GM21447 (cell line): Measurements from ENCODE around the gene RFXANK.
"Not testable (repeated sequence)": the region's sequence is repeated elsewhere in the genome, so short reads cannot be mapped to it uniquely, and the experiment has no call there.

Source experiments
- ATAC-seq: cut with Tn5 transposase; IDR thresholded peaks from one replicate; pipeline ENCODE4 v1.9.1; 2021; ENCODE audit not compliant: unreplicated experiment

Gene RFXANK

DNA sequence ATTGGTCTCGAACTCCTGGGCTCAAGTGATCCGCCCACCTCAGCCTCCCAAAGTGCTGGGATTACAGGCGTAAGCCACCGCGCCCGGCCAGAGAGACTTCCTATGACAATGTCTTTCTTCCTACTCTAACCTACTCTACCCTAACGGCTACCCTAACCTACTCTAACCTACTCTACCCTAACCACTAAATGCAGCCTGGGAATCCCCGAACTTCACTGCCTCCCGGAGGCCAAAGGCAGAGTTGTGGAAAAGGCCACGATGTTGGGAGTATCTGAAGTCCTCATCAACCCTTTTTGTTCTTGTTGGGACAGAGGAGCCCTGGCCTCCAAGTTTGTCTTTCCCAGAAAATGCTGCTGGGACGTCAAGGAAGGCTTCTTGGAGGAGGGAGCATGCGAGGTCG is 12.1 kb downstream of the RFXANK start:
- no peak for ATAC-seq

DNA sequence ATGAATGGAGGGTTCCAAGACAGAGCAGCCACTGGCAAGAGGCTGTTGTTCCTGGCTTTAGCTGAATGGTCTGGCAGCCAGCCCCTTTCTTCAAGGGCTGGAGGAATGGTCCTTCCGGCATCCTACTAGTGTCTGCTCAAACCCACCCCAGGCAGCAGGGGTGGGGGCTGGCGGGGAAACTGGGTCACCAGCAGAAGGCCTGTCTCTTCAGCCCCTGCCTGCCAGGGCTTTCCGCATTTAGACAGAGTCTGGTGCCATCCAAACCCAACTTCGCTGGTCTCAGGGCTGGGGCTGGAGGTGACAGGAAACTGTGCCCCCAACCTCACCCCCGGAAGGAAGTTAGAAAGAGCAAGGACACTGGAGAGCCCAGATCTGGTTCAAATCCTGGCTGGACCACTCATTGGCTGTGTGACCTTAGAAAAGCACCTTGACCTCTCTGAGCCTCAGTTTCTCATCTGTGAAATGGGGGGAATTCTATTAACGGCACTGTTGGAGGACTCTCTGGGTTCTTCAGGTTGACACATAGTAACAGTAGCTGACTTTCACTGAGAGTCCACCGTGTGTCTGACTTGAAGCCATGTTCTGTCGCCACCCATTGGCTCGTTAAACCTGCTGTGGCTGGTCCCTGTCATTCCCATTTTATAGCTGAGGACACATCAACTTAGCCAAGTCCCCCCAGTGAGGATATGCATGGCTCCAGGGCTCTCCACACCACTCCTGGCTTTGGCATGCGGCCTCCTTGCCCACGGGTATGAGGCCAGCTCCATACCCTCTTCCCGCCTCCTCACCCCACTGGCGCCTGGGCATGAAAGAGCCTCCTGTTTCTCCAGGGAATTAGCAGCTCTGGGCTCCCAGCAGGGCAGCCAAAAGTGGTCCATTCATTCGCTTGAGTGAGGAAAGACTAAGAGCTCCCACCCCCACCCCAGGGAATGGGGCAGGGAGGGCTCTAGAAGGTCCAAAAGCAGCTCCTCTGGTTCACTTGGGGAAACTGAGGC is 13.7 kb downstream of the RFXANK start:
- no peak for ATAC-seq

DNA sequence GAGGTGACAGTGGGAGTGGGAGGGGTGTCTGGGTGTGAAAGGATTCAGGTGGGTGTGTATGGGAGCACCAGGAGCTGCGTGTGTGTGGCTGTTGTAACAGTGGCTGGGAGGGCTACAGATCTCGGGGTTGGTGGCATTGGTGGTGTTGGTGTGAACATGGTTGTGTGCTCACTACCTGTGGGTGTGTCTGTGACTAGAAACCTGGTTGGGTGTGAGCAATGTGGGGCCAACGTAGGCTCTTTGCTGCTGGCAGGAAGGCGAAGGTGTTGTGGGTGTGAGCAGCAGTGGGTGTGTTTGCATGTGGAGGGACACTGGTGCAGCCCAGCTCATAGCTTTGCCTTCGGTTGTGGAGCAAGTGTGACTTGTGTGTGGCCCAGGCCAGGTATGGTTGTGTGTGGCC is 14.9 kb downstream of the RFXANK start:
- ATAC-seq: no peak

DNA sequence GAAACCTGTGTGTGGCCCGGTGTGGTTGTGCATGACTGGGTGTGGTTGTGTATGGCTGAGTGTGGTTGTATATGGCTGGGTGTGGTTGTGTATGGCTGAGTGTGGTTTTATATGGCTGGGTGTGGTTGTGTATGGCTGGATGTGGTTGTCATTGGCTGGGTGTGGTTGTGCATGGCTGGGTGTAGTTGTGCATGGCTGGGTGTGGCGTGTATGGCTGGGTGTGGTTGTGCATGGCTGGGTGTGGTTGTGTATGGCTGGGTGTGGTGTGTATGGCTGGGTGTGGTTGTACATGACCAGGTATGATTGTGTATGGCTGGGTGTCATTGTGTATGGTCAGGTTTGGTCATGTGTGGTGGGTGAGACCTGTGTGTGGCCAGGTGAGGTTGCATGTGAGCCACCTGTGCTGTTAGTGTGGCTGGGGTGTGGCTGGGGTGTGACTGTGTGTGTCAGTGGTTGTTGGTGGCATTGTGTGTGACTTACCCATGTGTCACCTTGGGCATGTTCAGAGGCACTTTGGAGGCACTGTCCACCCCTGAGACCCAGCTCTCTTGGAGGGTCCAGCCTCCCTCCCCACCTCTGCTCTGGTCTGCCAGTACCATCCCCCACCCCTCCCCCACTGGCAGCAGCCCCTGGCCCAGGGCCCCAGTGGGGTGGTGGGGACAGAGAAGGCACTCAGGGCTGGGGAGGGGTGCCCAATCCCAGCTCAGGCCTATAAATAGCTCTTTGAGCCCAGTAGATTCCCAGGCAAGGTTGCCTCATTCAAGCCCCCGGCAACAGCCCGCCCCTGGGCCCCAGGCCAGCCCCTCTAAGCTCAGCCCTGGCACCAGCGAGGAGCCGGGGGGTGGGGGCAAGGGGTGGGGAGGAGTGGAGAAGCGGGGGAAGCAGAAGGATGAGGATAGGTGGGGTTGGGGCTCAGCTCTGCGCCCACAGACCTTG is 15.8 kb downstream of the RFXANK start:
- no peak for ATAC-seq

DNA sequence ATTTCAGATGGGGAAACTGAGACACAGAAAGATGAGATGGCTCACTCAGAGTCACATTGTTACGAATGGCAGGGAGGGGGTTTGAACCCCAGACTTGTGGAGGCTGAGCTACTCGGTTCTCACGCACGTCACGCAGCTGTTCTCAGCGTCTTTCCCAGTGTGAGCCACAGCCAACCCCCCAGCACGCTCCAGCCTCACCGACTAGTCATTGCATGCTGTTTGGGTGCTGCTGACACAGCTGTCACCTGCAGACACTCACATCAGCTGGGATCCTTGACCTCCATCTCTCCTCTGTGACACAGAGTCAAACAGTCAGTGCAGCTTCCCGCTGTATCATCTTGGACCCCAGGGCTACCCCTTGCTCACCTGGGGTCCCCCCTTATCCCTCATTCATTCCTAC is 17.3 kb downstream of the RFXANK start:
- no peak for ATAC-seq

DNA sequence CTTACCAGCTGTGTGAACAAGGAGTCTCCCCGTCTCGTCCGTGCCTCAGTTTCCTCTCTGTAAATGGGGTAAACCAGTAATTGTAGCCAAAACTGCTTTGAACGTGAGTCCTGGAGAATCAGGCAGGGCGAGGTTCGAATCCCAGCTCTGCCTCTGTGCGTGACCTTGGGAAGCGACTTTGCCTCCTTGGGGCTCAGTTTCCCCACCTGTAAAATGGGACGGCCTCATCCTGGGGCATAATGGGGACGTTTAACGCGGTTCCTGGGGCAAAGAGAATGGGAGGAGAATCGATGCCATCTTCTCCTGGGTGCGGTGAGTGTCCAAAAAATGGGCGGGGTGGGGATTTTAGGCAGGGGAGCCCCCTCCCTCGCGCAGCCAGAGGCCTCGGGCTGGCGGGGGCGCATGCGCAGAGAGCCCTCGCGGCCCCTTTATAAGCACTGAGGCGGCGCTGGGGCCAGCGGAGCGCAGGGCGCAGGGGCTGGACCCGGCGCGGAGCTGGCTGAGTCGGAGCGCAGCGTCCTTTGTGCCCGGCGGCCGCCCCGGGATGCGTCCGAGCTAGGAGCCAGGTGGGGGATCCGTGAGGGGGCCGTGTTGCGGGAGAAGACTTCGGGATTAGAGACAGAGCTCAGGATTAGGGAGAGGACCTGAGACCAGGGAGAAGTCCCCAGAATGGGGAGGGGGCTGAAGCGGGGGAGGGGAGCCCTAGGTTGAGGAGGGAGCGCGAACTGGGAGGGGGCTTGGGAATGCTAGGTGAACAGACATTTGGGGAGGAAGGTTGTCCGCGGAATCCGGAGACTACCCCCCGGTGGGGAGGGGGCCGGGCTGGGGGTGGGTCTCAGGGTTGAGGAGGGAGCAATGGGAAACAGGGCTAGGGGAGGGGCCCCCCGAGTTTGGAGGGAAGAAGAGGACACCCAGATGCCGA is 19.7 kb downstream of the RFXANK start, which contains the start of gene NCAN:
Gene NCAN, plus strand, starts transcription at position 460 of the 922 bp plus-strand sequence. CDS start 4,996 bp downstream, outside the sequence.
- ATAC-seq: no peak

DNA sequence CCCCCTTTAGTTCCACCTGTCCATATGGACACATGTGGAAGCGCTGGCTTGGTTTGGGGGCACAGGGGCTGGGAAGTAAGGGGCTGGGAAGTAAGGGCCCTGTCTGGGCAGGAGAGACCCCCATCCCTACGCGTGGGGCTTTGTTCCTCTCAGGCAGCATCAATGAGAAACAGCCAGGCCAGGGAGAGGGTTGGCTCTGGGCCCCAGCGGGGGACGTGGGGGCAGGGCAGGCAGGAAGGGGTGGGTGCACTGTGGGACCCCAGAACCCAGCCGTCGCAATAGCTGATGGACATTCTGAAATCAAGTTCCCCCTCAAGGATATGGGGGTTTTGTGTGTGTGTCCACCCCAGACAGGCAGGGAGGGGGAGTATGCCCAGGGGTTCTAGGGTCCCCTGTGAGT is 20.9 kb downstream of the RFXANK start:
- no peak for ATAC-seq

DNA sequence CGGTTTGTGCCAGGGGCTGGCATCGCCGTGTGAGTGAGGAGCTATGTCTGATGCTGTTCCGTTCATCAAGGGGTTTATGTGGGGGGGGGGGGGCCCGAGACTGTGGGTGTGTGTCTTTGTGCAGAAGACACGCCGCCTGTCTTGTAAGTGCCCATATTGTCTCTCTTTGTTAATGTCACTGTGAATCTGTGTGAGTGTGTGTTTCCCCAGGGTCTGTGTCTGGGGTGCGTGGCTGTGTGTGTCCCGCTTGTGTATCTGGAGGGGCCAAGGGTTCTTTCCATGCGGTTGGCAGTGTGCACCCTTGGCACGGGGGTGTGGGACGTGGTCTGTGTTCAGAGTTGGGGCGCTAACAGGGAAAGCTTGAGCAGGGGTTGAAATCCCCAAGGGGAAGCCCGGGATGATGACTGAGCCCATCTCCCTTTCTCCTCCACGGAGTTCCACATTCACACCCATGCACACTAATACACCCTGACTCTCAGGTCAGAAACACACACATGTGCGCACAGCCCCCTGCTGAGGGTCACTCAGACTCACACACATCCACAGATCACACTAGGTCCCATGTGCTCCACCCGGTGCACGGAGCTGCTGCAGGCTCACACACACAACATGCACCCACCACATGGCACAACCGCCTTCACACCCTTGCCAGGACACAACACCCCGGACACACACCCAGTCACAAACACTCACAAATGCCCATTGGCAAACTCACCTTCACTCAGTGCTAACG is 21.5 kb downstream of the RFXANK start:
- ATAC-seq: no peak

DNA sequence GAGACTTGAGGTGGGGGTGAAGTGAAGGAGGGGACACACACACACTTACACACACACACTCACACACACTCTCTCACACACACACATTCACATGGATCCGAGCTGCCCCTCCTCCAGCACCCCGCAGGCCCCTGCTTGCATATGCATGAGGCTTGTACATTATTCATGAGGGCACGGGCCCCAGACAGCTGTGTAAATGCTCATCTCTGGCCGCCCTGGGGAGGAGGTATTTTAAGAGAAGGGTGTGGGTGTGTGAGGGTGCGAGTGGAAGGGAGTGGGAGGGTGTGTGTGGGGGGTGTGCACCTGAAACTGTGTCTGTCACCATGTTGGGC is 22.1 kb downstream of the RFXANK start:
- ATAC-seq: no peak

DNA sequence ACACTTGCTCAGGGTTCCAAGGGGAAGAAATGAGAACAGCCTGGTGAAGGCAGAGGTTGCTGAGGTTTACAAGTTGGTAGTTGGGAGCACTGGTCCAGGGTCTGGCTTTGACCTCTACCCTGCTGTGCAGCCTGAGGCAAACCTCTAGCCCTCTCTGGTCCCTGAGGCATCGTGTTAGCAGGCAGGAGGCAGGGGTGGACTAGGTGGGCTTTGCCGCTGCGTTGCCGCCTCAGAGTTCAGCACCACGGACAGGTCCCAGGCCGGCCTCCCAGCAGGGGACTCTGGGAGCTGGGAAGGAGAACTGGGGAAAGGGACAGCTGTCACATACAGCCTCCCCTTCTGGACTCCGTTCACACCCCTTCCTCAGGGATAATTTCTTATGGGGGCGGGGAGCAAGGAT is 22.8 kb downstream of the RFXANK start:
- no peak for ATAC-seq

DNA sequence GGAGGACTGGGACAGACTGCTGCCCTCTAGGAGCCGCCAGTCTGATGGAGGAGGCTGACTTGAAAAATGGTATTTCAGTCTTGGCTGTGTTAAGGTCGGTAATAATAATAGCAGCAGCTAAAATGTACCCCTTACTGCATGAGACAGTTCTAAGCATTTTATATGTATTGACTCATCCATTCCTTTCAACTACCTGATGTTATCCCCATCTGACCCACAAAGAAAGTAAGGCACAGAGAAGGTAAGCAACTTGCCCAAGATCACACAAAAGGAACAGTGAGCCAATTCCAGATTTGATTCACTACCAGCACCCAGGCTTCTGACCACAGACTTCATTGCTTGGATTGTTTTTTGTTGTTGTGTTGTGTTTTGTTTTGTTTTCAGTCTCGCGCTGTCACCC is 23.7 kb downstream of the RFXANK start:
- ATAC-seq: no peak

DNA sequence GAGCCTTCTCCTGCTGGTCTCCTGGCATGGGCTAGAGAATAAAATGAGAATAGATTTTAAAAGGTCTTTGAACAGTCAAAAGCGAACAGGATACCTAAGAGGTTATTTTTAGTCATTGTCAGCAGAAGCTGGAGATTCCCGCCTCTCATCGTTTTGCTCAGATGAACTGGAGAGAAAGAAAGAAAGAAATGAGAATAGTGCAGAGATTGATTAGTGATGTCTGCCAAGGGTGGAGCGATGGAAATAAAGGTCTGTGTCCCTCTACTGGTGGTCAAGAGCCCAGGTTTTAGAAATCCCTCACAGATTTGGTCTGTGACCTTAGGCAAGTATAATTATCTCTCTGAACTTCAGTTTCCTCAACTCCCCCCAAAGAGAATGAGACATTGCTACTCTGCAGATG is 25.0 kb downstream of the RFXANK start:
- no peak for ATAC-seq

DNA sequence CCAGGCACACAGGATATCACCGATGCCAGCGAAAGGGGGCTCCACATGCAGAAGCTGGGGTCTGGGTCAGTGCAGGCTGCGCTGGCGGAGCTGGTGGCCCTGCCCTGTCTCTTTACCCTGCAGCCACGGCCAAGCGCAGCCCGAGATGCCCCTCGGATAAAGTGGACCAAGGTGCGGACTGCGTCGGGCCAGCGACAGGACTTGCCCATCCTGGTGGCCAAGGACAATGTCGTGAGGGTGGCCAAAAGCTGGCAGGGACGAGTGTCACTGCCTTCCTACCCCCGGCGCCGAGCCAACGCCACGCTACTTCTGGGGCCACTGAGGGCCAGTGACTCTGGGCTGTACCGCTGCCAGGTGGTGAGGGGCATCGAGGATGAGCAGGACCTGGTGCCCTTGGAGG is 26.9 kb downstream of the RFXANK start:
- ATAC-seq: no peak

DNA sequence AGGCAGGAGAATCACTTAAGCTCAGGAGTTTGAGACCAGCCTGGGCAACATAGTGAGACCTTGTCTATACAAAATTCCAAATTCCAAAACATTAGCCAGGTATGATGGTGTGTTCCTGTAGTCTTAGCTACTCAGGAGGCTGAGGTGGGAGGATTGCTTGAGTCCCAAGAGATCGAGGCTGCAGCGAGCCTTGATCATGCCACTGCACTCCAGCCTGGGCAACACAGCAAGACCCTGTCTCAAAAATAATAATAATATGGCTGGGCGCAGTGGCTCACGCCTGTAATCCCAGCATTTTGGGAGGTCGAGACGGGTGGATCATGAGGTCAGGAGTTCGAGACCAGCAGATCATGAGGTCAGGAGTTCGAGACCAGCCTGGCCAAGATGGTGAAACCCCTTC is 28.9 kb downstream of the RFXANK start:
- not testable (repeated sequence) for ATAC-seq

DNA sequence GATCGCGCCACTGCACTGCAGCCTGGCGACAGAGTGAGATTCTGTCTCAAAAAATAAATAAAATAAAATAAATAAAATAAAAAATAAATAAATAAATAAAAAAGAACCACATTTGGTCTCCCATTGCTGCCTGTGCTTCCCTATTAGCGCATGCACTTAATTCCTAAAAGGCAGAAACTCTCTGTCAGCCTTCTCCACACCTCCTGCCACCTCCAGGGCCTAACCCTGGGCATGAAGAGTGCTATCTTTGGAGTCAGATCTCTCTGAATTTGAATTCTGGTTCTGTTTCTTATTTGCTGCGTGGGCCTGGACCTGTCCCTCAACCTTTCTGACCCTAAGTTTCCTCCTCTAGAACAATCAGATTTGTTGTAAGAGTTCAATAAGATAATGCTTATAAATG is 31.0 kb downstream of the RFXANK start:
- ATAC-seq: no peak

DNA sequence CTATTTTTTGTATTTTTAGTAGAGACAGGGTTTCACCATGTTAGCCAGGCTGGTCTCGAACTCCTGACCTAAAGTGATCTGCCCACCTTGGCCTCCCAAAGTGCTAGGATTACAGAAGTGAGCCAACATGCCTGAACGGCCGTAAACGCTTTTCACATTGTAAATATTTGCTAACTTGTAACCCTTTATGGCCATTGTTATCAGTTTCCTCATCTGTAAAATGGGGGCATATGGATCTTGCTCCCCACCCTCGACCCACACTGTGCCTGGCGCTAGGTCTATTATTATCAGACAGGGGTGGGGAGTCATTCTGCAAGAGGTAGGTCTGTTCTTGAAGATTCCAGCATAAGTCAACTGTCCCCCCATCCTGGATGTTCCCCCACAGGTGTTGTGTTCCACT is 31.6 kb downstream of the RFXANK start:
- ATAC-seq: no peak

DNA sequence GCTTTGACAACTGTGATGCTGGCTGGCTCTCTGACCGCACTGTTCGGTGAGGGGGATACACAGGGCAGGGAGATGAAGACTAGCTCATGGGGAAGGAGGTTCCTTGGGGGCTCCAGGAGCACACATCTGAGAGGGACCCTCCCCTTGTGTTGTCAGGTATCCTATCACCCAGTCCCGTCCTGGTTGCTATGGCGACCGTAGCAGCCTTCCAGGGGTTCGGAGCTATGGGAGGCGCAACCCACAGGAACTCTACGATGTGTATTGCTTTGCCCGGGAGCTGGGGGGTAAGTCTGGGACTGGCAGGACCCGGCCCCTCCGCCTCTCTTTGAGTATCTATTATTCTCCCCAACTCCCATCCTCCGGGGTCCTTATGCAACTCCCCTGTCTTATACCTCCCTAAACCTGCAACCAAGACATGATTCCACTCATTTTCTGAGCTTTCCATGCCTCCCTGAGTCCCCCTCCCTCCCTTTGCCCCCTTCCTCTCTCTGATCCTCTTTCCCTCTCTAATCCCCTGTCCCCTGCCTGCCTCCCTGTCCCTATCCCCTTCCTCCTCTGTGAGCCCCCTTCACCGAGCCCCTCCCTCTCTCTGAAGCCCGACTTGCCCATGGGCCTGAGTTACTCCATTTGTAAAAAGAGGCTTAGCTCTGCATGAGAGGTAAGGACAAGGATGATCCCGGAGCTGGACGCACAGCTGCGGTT is 32.2 kb downstream of the RFXANK start:
- no peak for ATAC-seq

DNA sequence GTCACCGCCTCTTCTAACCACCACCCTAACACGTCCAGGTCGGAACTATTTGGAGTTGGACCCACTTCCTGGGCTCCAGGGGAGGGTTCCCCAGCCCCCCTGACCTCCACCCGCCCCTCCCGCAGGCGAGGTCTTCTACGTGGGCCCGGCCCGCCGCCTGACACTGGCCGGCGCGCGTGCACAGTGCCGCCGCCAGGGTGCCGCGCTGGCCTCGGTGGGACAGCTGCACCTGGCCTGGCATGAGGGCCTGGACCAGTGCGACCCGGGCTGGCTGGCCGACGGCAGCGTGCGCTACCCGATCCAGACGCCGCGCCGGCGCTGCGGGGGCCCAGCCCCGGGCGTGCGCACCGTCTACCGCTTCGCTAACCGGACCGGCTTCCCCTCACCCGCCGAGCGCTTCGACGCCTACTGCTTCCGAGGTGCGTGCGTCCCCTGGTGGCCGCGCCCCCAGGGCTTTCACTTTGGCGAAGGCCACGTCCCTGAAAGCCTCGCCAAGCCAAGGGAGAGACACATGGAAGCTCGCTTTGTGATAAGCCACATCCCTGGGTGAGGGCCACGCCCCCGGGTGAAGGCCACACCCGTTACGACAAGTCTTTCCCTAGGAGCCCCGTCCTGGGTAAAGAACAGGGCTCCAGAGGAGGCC is 32.9 kb downstream of the RFXANK start:
- no peak for ATAC-seq

DNA sequence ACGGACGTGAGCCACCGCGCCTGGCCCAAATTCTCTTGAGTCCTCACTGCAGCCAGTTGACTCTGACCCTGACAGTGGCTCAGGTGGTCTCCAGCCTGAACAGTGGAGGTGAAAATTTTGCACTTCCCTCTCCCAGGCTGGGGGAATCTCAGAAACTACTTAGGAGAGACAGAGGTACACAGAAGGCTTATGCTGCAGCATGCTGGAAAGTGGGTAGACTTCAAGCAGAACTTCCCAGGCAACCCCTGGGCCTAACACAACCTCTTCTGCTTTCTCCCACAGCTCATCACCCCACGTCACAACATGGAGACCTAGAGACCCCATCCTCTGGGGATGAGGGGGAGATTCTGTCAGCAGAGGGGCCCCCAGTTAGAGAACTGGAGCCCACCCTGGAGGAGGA is 34.1 kb downstream of the RFXANK start:
- ATAC-seq: no peak
